A549 (cell line): ENCODE measurements around the gene NDUFA8. TPM values are rescaled to one million over a fixed set of nuclear protein-coding genes. Genes with fewer than 3 reads are reported as not detected.

Experiments used
- ATAC-seq, 2 experiments: fragments of 200-7000 bp in 1 of 2; fragments of >200 bp in 1 of 2; cut with Nextera tagmentation in 1 of 2; cut with Tn5 transposase in 1 of 2; 3 replicates each; pipeline versions ENCODE4 v1.8.0 to v1.9.1; 2018 to 2020; ENCODE audit warnings: mild to moderate bottlenecking in 1 of 2, moderate library complexity in 1 of 2
- CTCF ChIA-PET: fragments of 300-600 bp; sonication (Branson Sonifier 250); formaldehyde crosslinking; extraction: SDS; loops from one replicate; lab custom pipeline; 2021; ENCODE audit warnings: antibody characterized with exemption, inconsistent platforms; lab: Yijun Ruan, JAX
- POLR2A ChIA-PET: fragments of 350-600 bp; formaldehyde crosslinking; extraction: SDS; loops from one replicate; lab custom pipeline; 2021; ENCODE audit warnings: antibody characterized with exemption, inconsistent platforms; lab: Yijun Ruan, JAX
- DNase-seq, 2 experiments: peaks; one replicate each; pipeline versions ENCODE4 v3.0.0 to v3.0.0-alpha.2; 2011 to 2016; ENCODE audit warnings: low read depth in 1 of 2, low spot score in 1 of 2
- FAIRE-seq: peaks from 2 replicates; lab custom pipeline; 2011; peaks lifted over from hg19 to GRCh38; lab: Jason Lieb, UNC
- H3K27ac ChIP-seq, 2 experiments: fragments of >200 bp; sonication (Bioruptor Twin); formaldehyde crosslinking; 3 replicates each; pipeline ENCODE4 v1.5.1; 2016 to 2017
- H3K4me1 ChIP-seq: fragments of >200 bp; sonication (Bioruptor Twin); formaldehyde crosslinking; 3 replicates; pipeline ENCODE4 v1.6.1; 2016
- H3K4me2 ChIP-seq: fragments of >200 bp; sonication (Bioruptor Twin); formaldehyde crosslinking; 3 replicates; pipeline ENCODE4 v1.6.1; 2016
- H3K4me3 ChIP-seq: fragments of >200 bp; sonication (Bioruptor Twin); formaldehyde crosslinking; 3 replicates; pipeline ENCODE4 v1.5.1; 2016
- H3K9me3 ChIP-seq: fragments of >200 bp; sonication (Bioruptor Twin); formaldehyde crosslinking; 3 replicates; pipeline ENCODE4 v1.6.1; 2016
- EHF ChIP-seq: fragments of 250-450 bp; sonication (Bioruptor Pico); IDR thresholded peaks from 2 replicates; pipeline ENCODE4 v1.5.0; 2020; ENCODE audit warnings: mild to moderate bottlenecking
- ESRRA ChIP-seq: fragments of 150-350 bp; IDR thresholded peaks from 2 replicates; pipeline ENCODE4 v1.6.1; 2014; ENCODE audit warnings: mild to moderate bottlenecking, low read length, borderline replicate concordance
- GATA3 ChIP-seq: IDR thresholded peaks from 2 replicates; pipeline ENCODE4 v1.6.1; 2012; ENCODE audit warnings: borderline replicate concordance
- HOXA7 ChIP-seq: fragments of 250-450 bp; sonication (Bioruptor Pico); IDR thresholded peaks from 2 replicates; pipeline ENCODE4 v1.5.0; 2020; ENCODE audit warnings: mild to moderate bottlenecking, moderate library complexity
- HOXB13 ChIP-seq: fragments of 250-450 bp; sonication (Bioruptor Pico); IDR thresholded peaks from 2 replicates; pipeline ENCODE4 v1.5.0; 2020; ENCODE audit warnings: low read depth, mild to moderate bottlenecking, moderate library complexity
- HOXB5 ChIP-seq: fragments of 250-450 bp; sonication (Bioruptor Pico); IDR thresholded peaks from 2 replicates; pipeline ENCODE4 v1.5.0; 2020; ENCODE audit warnings: mild to moderate bottlenecking, moderate library complexity
- KDM5A ChIP-seq: fragments of 200-600 bp; sonication (generic); IDR thresholded peaks from 2 replicates; pipeline ENCODE4 v1.6.1; 2016; ENCODE audit warnings: antibody characterized with exemption, mild to moderate bottlenecking
- MAZ ChIP-seq: fragments of 150-350 bp; IDR thresholded peaks from 2 replicates; pipeline ENCODE4 v1.6.1; 2014; ENCODE audit warnings: antibody characterized with exemption, low read depth, low read length, borderline replicate concordance
- NPAS2 ChIP-seq: fragments of 250-450 bp; sonication (Bioruptor Pico); IDR thresholded peaks from 2 replicates; pipeline ENCODE4 v1.8.0; 2022; ENCODE audit warnings: mild to moderate bottlenecking, moderate library complexity, borderline replicate concordance
- POLR2AphosphoS2 ChIP-seq: conservative IDR thresholded peaks from 2 replicates; pipeline ENCODE4 v1.6.1; 2012; ENCODE audit warnings: low read length, improper control_type of control experiment, inconsistent platforms
- RAD21 ChIP-seq, 2 experiments: fragments of >200 bp in 1 of 2; sonication (Bioruptor Twin) in 1 of 2; formaldehyde crosslinking in 1 of 2; IDR thresholded peaks in 1 of 2; conservative IDR thresholded peaks in 1 of 2; 2 replicates in 1 of 2; 3 replicates in 1 of 2; pipeline ENCODE4 v1.6.1; 2012 to 2018; ENCODE audit warnings: inconsistent platforms in 1 of 2
- SMC3 ChIP-seq: fragments of >200 bp; sonication (Bioruptor Twin); formaldehyde crosslinking; IDR thresholded peaks from 3 replicates; pipeline ENCODE4 v1.6.1; 2018; ENCODE audit warnings: inconsistent platforms
- SREBF2 ChIP-seq: fragments of 450-650 bp; IDR thresholded peaks from 2 replicates; pipeline ENCODE4 v1.6.1; 2014; ENCODE audit warnings: mild to moderate bottlenecking, moderate library complexity
- TP53 ChIP-seq: fragments of 250-450 bp; sonication (Bioruptor Pico); IDR thresholded peaks from 2 replicates; pipeline ENCODE4 v1.5.0; 2021; ENCODE audit warnings: mild to moderate bottlenecking, moderate library complexity
- ZC3H11A ChIP-seq: fragments of 450-650 bp; IDR thresholded peaks from 2 replicates; pipeline ENCODE4 v1.6.1; 2014; ENCODE audit warnings: antibody characterized with exemption, mild to moderate bottlenecking
- ZFP36 ChIP-seq: fragments of 450-650 bp; IDR thresholded peaks from 2 replicates; pipeline ENCODE4 v1.6.1; 2014; ENCODE audit warnings: borderline replicate concordance; ENCODE audit not compliant: partially characterized antibody
- WGBS: methylation state at CpG from one replicate; pipeline ENCODE4 v1.1.6; 2017; ENCODE audit errors: missing lambda C conversion rate; 5-methylcytosine and 5-hydroxymethylcytosine counted together
- polyA plus RNA-seq, 4 experiments: library from polyadenylated mRNA; depleted of rRNA in 3 of 4; stranded (reverse); fragments of >200 nt; fragmentation: RNase III in 1 of 4; extraction: RNeasy Plus Mini Kit Qiagen cat#74134 plus additional on column Dnase treatment in 1 of 4; gene quantifications; 2 replicates in 3 of 4; 3 replicates in 1 of 4; pipeline ENCODE4 v1.2.3, GENCODE V29; 2011 to 2017
- TF ChIP-seq, protein P1 (sequence below): fragments of 250-450 bp; sonication (Bioruptor Pico); IDR thresholded peaks from 2 replicates; pipeline ENCODE4 v1.5.0; 2020; ENCODE audit warnings: low read depth, mild to moderate bottlenecking, moderate library complexity
- TF ChIP-seq, protein P2 (sequence below): IDR thresholded peaks from 2 replicates; pipeline ENCODE4 v1.6.1; 2012; ENCODE audit warnings: low read depth, borderline replicate concordance
- TF ChIP-seq, protein P3 (sequence below): fragments of 250-450 bp; sonication (Bioruptor Pico); IDR thresholded peaks from 2 replicates; pipeline ENCODE4 v1.5.0; 2021; ENCODE audit warnings: mild to moderate bottlenecking, moderate library complexity, borderline replicate concordance

The NDUFA8 gene
- polyA plus RNA-seq, 2 of the 4 experiments (the other 2 are of a cell fraction), result 120 to 145 TPM

DNA sequence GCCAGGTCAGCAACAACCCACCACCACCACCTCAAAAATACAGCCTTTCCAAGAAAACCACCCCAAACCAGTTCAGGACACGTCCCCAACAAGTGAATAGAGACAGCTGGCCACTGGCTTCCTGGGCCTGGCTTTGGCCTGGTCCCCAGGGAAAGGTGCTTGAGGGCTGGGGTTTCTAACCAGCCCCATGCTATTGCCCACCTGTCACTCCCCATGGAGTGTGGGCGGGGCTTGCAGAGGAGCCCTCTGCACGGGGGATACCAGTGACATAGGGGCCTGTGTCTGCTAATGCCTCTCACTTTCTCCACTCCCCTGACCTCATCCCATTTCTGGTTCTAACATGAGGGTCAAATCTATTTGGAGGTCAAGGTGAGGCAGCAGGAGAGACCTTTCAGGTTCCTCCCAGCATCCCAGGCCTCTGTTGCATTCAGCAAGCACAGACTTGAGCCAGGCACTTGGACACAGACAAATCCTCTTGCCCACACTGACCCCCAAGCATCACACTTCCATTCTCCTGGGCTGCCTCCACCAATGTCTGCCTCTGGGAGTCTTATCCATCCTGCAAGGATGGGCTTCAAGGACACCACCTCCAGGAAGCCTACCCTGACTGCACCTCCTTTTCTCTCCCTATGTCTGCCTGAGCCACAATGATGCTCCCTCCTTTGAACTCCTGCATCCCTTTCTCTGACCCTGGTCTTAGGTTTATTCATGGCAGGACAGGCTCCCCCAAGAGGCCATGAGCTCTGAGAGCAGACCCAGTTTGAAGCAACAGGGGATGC is 50.4 kb downstream of the NDUFA8 start:
- DNase-seq (no peak), FAIRE-seq (no peak), ATAC-seq (no peak)
- TF ChIP-seq, protein P1, sequence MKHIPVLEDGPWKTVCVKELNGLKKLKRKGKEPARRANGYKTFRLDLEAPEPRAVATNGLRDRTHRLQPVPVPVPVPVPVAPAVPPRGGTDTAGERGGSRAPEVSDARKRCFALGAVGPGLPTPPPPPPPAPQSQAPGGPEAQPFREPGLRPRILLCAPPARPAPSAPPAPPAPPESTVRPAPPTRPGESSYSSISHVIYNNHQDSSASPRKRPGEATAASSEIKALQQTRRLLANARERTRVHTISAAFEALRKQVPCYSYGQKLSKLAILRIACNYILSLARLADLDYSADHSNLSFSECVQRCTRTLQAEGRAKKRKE (CRISPR knock-in tag), result no peak
- no peak for TF ChIP-seq RAD21 (conservative IDR thresholded peaks at IDR 0.05 in 1 of 2, IDR thresholded peaks at IDR 0.05 in 1 of 2)
- no peak for TF ChIP-seq ZC3H11A
- TF ChIP-seq TP53 (CRISPR knock-in tag), result no peak
- TF ChIP-seq ZFP36, result peak; percentile 76
- TF ChIP-seq KDM5A, result no peak
- CTCF ChIA-PET, result interaction anchor here (1.1 to 20.3 kb wide), 4 partner anchors 13 to 241 kb away, joined by 3 to 385 read pairs (median 6); partner anchors contain the start of gene TTLL11
- POLR2A ChIA-PET, result no interaction called here
- H3K4me3 ChIP-seq, result no peak overlapping the region
- 55% methylated on average over 3 of the region's 3 CpGs for WGBS
- no peak overlapping the region for H3K4me2 ChIP-seq
- H3K27ac ChIP-seq, result no peak overlapping the region
- peaks cover 4% of the 10 kb centered on the region; the same call in 1 of the 3 replicates for H3K9me3 ChIP-seq
- H3K4me1 ChIP-seq, result no peaks in the 10 kb centered on the region

DNA sequence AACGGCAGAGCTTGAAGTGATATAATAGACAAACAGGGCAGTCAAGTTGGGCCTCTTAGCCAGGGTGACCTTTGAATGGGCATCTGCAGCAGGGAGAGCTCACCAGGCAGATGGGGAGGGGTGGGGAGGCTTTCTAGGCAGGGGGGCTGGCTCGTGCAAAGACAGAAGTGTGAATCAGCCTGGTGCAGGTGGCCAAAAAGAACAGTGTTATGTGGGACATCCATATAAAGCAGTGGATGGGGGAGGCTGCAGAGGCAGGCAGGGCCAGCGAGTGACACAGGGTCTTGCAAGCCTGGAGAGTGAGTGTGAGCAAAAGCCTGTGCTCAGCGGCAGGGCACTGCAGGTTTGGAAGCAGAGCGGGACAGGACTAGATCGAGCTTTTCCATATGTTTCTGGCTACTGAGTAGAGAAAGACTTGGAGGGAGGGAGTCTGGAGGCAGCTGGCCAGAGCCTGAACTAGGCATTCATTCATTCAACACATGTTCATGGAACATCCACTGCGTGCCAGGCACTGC is 52.2 kb downstream of the NDUFA8 start:
- FAIRE-seq (no peak), ATAC-seq (peak in 1 of 2 experiments; percentile 23; a peak in 3 of 6 replicates), DNase-seq (no peak)
- TF ChIP-seq ZFP36, result no peak
- TF ChIP-seq ESRRA, result no peak
- no peak for TF ChIP-seq MAZ
- no peak for TF ChIP-seq POLR2AphosphoS2
- POLR2A ChIA-PET, result interaction anchor here (1.0 kb wide), 1 partner anchor 8 kb away, joined by 3 read pairs; no protein-coding TSS in a partner anchor
- 72% methylated on average over 7 of the region's 7 CpGs for WGBS
- CTCF ChIA-PET, result interaction anchor here (0.7 to 20.3 kb wide), 6 partner anchors 9 to 422 kb away, joined by 3 to 385 read pairs (median 4); partner anchors contain the start of gene TTLL11
- Histone ChIP-seq H3K4me1 (no peaks in the 10 kb centered on the region), H3K27ac (no peak overlapping the region), H3K4me3 (no peak overlapping the region), H3K9me3 (peaks cover 17% of the 10 kb centered on the region), H3K4me2 (no peak overlapping the region)

DNA sequence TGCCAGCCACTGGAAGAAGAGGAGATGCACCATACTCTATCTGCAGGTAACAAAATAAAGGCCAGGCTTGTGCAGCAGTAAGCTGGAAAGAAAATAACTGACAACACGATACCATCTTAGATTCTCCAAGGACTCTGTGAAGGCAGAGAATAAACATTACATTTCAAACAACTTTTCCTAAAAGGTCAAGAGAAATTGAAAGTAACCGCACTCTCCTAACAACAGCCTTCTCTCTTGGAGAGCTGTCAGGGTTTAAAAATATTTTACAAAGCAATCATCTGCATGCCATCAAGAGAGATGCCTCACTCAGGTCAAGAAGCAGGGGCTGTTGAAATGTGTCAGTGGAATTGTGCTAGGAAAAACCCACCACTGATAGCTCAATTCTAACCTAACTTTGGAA is 53.0 kb downstream of the NDUFA8 start:
- 88% methylated on average over 2 of the region's 2 CpGs for WGBS

More for the DNA sequence above, 53.0 kb downstream of the NDUFA8 start:
- H3K9me3 ChIP-seq, result peaks cover 17% of the 10 kb centered on the region
- ChIA-PET CTCF (interaction anchor here (0.5 to 20.3 kb wide), 8 partner anchors 10 to 348 kb away, joined by 3 to 385 read pairs (median 4); partner anchors contain the start of genes LHX6 and TTLL11), POLR2A (no interaction called here)
- DNase-seq (no peak), FAIRE-seq (no peak), ATAC-seq (no peak)
- H3K27ac ChIP-seq, result no peak overlapping the region
- no peak for TF ChIP-seq HOXB5 (CRISPR knock-in tag)
- no peak for TF ChIP-seq TP53 (CRISPR knock-in tag)
- TF ChIP-seq SREBF2, result no peak
- TF ChIP-seq, protein P2, sequence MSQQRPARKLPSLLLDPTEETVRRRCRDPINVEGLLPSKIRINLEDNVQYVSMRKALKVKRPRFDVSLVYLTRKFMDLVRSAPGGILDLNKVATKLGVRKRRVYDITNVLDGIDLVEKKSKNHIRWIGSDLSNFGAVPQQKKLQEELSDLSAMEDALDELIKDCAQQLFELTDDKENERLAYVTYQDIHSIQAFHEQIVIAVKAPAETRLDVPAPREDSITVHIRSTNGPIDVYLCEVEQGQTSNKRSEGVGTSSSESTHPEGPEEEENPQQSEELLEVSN, result no peak
- no peak for TF ChIP-seq SMC3
- no peak for TF ChIP-seq EHF (CRISPR knock-in tag)
- TF ChIP-seq HOXB13 (CRISPR knock-in tag), result no peak
- TF ChIP-seq MAZ, result no peak
- TF ChIP-seq NPAS2 (CRISPR knock-in tag), result no peak
- TF ChIP-seq GATA3, result no peak
- TF ChIP-seq, protein P3, sequence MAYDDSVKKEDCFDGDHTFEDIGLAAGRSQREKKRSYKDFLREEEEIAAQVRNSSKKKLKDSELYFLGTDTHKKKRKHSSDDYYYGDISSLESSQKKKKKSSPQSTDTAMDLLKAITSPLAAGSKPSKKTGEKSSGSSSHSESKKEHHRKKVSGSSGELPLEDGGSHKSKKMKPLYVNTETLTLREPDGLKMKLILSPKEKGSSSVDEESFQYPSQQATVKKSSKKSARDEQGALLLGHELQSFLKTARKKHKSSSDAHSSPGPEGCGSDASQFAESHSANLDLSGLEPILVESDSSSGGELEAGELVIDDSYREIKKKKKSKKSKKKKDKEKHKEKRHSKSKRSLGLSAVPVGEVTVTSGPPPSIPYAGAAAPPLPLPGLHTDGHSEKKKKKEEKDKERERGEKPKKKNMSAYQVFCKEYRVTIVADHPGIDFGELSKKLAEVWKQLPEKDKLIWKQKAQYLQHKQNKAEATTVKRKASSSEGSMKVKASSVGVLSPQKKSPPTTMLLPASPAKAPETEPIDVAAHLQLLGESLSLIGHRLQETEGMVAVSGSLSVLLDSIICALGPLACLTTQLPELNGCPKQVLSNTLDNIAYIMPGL (CRISPR knock-in tag), result no peak
- TF ChIP-seq HOXA7 (CRISPR knock-in tag), result no peak
- H3K4me3 ChIP-seq, result no peak overlapping the region
- no peaks in the 10 kb centered on the region for H3K4me1 ChIP-seq
- no peak overlapping the region for H3K4me2 ChIP-seq
